IgD-negative memory B cell (primary cell): Measurements from ENCODE around the gene ICE2. TPM values are rescaled to one million over a fixed set of nuclear protein-coding genes. Genes with fewer than 3 reads are reported as not detected.
A peak's percentile ranks its signal among the peaks of the same experiment; 100 is the strongest.

ENCODE experiments used
- H3K27ac Mint-ChIP-seq, 3 donors: one replicate each; pipeline ENCODE4 v1.8.0; 2020 to 2022; ENCODE audit warnings: mild to moderate bottlenecking in 3 of 3, mixed read lengths in 3 of 3, moderate library complexity in 1 of 3
- H3K27me3 Mint-ChIP-seq: one replicate; pipeline ENCODE4 v1.8.0; 2021; ENCODE audit warnings: mixed read lengths
- H3K36me3 Mint-ChIP-seq: one replicate; pipeline ENCODE4 v1.8.0; 2020; ENCODE audit warnings: mild to moderate bottlenecking, mixed read lengths
- H3K4me1 Mint-ChIP-seq, 3 donors: one replicate each; pipeline ENCODE4 v1.8.0; 2020 to 2022; ENCODE audit warnings: mixed read lengths in 3 of 3, mild to moderate bottlenecking in 1 of 3
- H3K4me3 Mint-ChIP-seq, 4 donors: one replicate each; pipeline ENCODE4 v1.8.0; 2020 to 2022; ENCODE audit warnings: mild to moderate bottlenecking in 4 of 4, mixed read lengths in 4 of 4, moderate library complexity in 3 of 4
- H3K9me3 Mint-ChIP-seq, 3 donors: one replicate each; pipeline ENCODE4 v1.8.0; 2020 to 2021; ENCODE audit warnings: mixed read lengths in 3 of 3, mild to moderate bottlenecking in 1 of 3
- polyA plus RNA-seq: library from polyadenylated mRNA; unstranded; fragments of 300-500 nt; fragmentation: Illumina TruSeq; gene quantifications from one replicate; pipeline ENCODE4 v1.2.3, GENCODE V29; 2021

Gene ICE2
- polyA plus RNA-seq, 1 donor from 2014 or later = 52.8 TPM

GRCh38 chr15:60373327-60373726 lies 105.6 kb downstream of the ICE2 start:
- Mint-ChIP-seq H3K9me3 (no peaks in the 10 kb centered on the region), H3K4me1 (peaks cover 0 to 5% (median 0%) of the 10 kb centered on the region in 3 donors), H3K4me3 (no peak overlapping the region), H3K36me3 (peaks cover 4% of the 10 kb centered on the region), H3K27ac (no peak overlapping the region), H3K27me3 (no peaks in the 10 kb centered on the region)

GRCh38 chr15:60372756-60373155 lies 106.2 kb downstream of the ICE2 start:
- Mint-ChIP-seq H3K9me3 (no peaks in the 10 kb centered on the region), H3K27ac (no peak overlapping the region), H3K4me3 (no peak overlapping the region), H3K27me3 (no peaks in the 10 kb centered on the region), H3K4me1 (peaks cover 0 to 5% (median 0%) of the 10 kb centered on the region in 3 donors), H3K36me3 (peaks cover 4% of the 10 kb centered on the region)

GRCh38 chr15:60372227-60372626 lies 106.7 kb downstream of the ICE2 start:
- Mint-ChIP-seq H3K4me3 (no peak overlapping the region), H3K27ac (no peak overlapping the region), H3K4me1 (peaks cover 0 to 5% (median 0%) of the 10 kb centered on the region in 3 donors), H3K36me3 (peaks cover 4% of the 10 kb centered on the region), H3K27me3 (no peaks in the 10 kb centered on the region), H3K9me3 (no peaks in the 10 kb centered on the region)

- H3K27me3 Mint-ChIP-seq = no peaks in the 10 kb centered on the region
- peaks cover 0 to 5% (median 0%) of the 10 kb centered on the region in 3 donors for H3K4me1 Mint-ChIP-seq
- no peaks in the 10 kb centered on the region for H3K9me3 Mint-ChIP-seq
- H3K27ac Mint-ChIP-seq = no peak overlapping the region
- no peak overlapping the region for H3K4me3 Mint-ChIP-seq
- H3K36me3 Mint-ChIP-seq = peaks cover 4% of the 10 kb centered on the region
Observed at GRCh38 chr15:60371175-60372051, 107.5 kb downstream of the ICE2 start.

GRCh38 chr15:60370869-60371136 lies 108.1 kb downstream of the ICE2 start:
- Mint-ChIP-seq H3K4me3 (no peak overlapping the region), H3K27ac (peak overlapping the region in 1 of 3 donors; percentile 29)

GRCh38 chr15:60370105-60370868 lies 108.7 kb downstream of the ICE2 start:
- Mint-ChIP-seq H3K4me1 (peaks cover 0 to 5% (median 0%) of the 10 kb centered on the region in 3 donors), H3K4me3 (no peak overlapping the region), H3K9me3 (no peaks in the 10 kb centered on the region), H3K27me3 (no peaks in the 10 kb centered on the region), H3K27ac (peak overlapping the region in 1 of 3 donors; percentile 29), H3K36me3 (peaks cover 5% of the 10 kb centered on the region)

More at GRCh38 chr15:60370869-60371136, 108.1 kb downstream of the ICE2 start:
- Mint-ChIP-seq H3K27me3 (no peaks in the 10 kb centered on the region), H3K9me3 (no peaks in the 10 kb centered on the region), H3K36me3 (peaks cover 4% of the 10 kb centered on the region), H3K4me1 (peaks cover 0 to 5% (median 0%) of the 10 kb centered on the region in 3 donors)

GRCh38 chr15:60369696-60370095 lies 109.2 kb downstream of the ICE2 start:
- H3K4me3 Mint-ChIP-seq = no peak overlapping the region
- peak overlapping the region in 1 of 3 donors; percentile 61 for H3K27ac Mint-ChIP-seq
- no peaks in the 10 kb centered on the region for H3K27me3 Mint-ChIP-seq
- peaks cover 0 to 5% (median 0%) of the 10 kb centered on the region in 3 donors for H3K4me1 Mint-ChIP-seq
- peaks cover 6% of the 10 kb centered on the region for H3K36me3 Mint-ChIP-seq
- H3K9me3 Mint-ChIP-seq = no peaks in the 10 kb centered on the region

Other genes starting within 250 kb of the ICE2 start
- gene ANXA2, start 81.2 kb downstream of the ICE2 start, polyA plus RNA-seq = 462 TPM